ENCODE measurements around the gene EFCAB14. TPM values are rescaled to one million over a fixed set of nuclear protein-coding genes. Genes with fewer than 3 reads are reported as not detected.

EFCAB14 gene
- total and polyA plus RNA-seq, 2 of the 4 experiments (the other 2 are of a cell fraction) = 28.6 to 43.0 TPM

DNA sequence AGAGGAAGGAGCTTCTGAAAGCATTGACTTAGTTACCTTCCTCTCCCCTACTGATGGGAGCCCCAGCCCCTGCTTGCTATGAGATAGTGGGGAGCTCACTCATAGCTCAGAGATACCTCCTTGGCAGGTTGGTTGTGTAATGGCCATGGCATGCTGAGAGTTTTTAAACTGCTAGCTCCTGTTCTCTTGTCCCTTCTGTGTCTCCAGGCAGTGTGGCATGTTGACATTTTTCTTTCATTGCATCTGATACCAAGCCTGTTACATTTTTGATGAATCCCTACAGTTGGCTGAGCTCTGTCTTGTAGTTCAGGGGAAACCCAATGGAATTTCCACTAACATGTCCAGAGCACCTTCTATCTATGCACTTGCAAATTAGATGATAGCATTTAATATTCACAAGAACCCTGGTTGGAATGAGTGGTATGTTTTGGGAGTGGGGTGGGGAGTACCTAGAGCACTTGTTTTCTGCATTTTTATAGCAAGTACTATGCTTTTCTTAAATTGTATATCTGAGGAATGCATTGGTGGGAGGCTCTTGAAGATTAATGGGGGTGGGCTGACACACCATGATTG is 39.1 kb upstream of the EFCAB14 start:
- Histone ChIP-seq H3K36me3 (ENCODE audit: control insufficient read depth, insufficient read depth, low read length) (no peaks in the 10 kb centered on the region), H3K4ac (ENCODE audit: low read depth, low read length) (no peak overlapping the region), H3K18ac (ENCODE audit: low read depth, low read length) (no peak overlapping the region), H3K79me1 (ENCODE audit: low read depth in 1 of 2, low read length in 2 of 2) (no peaks in the 10 kb centered on the region), H3K23ac (ENCODE audit: low read depth, low read length) (no peak overlapping the region), H4K91ac (ENCODE audit: insufficient read depth, low read depth, low read length) (no peak overlapping the region), H2AK9ac (replicated peaks; ENCODE audit: low read depth, low read length, poor library complexity) (no peak overlapping the region), H3K4me3 (ENCODE audit: insufficient read depth, low read depth, low read length) (no peak overlapping the region), H3K27me3 (ENCODE audit: control insufficient read depth, insufficient read depth, low read length) (no peaks in the 10 kb centered on the region), H3K9ac (ENCODE audit: low read depth, low read length) (no peak overlapping the region), H4K5ac (ENCODE audit: low read depth, low read length) (no peak overlapping the region), H3K14ac (replicated peaks; ENCODE audit: low read depth, low read length) (no peak overlapping the region), H2BK15ac (ENCODE audit: low read depth, low read length) (no peak overlapping the region), H2AK5ac (ENCODE audit: low read depth, low read length) (no peak overlapping the region), H3K9me1 (ENCODE audit: insufficient read depth, low read length) (no peaks in the 10 kb centered on the region), H2BK120ac (ENCODE audit: low read depth, low read length) (no peak overlapping the region), H2BK5ac (ENCODE audit: low read depth, low read length, poor library complexity, severe bottlenecking) (no peak overlapping the region), H3K56ac (ENCODE audit: extremely low read depth, insufficient read depth, low read length) (no peak overlapping the region), H3K27ac (ENCODE audit: insufficient read depth, low read length) (no peak overlapping the region), H4K20me1 (ENCODE audit: insufficient read depth, low read length) (no peaks in the 10 kb centered on the region), H3K4me1 (ENCODE audit: control insufficient read depth, insufficient read depth, low read length) (no peaks in the 10 kb centered on the region), H4K8ac (ENCODE audit: low read depth in 2 of 2, low read length in 2 of 2) (no peak overlapping the region), H2BK20ac (ENCODE audit: low read depth, low read length) (no peak overlapping the region), H2AFZ (replicated peaks; ENCODE audit: low read length, poor library complexity) (no peak overlapping the region), H3K9me3 (ENCODE audit: control insufficient read depth, insufficient read depth, low read length) (no peaks in the 10 kb centered on the region), H3K4me2 (ENCODE audit: low read depth, low read length) (no peak overlapping the region)
- intact Hi-C loops (cut with micrococcal nuclease) (no loop called here), dilution Hi-C loops (cut with HindIII; ENCODE audit: low sequenced_read_pairs, unreplicated experiment) (no loop called here), in situ Hi-C loops (cut with MboI; ENCODE audit: low sequenced_read_pairs) (no loop called here)
- ChIA-PET CTCF (no interaction called here), POLR2A (ENCODE audit: unreplicated experiment) (no interaction called here)
- ATAC-seq (ENCODE audit: low read depth) = no peak
- DNase-seq = no peak
- TF ChIP-seq SMC3 (IDR thresholded peaks at IDR 0.05; ENCODE audit: low read depth, low read length) (no peak), MAFK (IDR thresholded peaks at IDR 0.05; ENCODE audit: low read depth, low read length) (no peak), NFE2L2 (IDR thresholded peaks at IDR 0.05; ENCODE audit: low read depth, low read length) (no peak), BHLHE40 (IDR thresholded peaks at IDR 0.05; ENCODE audit: low read depth, low read length) (no peak)
- BruUV-seq (replicated peaks) = no TSS peak

Measured in IMR-90 (cell line).